ENCODE results near the gene ZNF439. TPM values are rescaled to one million over a fixed set of nuclear protein-coding genes. Genes with fewer than 3 reads are reported as not detected.

Gene ZNF439
- total RNA-seq, 2 donors from 2014 or later: 0.38 to 1.4 TPM

GRCh38 chr19:11880598-11880997 is 32.1 kb downstream of the ZNF439 start:
- Histone ChIP-seq H3K4me1 (ENCODE audit: control insufficient read depth, insufficient read depth, low read length) (no peaks in the 10 kb centered on the region), H3K36me3 (ENCODE audit: control insufficient read depth, insufficient read depth, low read length) (no peaks in the 10 kb centered on the region), H3K27ac (ENCODE audit: low read depth, low read length) (no peak overlapping the region), H3K9me3 (ENCODE audit: control insufficient read depth, low read length) (peaks cover 14% of the 10 kb centered on the region), H3K9ac (ENCODE audit: extremely low read depth, low read length, poor library complexity, severe bottlenecking) (no peak overlapping the region), H3K27me3 (ENCODE audit: control insufficient read depth, insufficient read depth, low read length, poor library complexity, severe bottlenecking) (no peaks in the 10 kb centered on the region), H3K4me3 (ENCODE audit: low read length) (no peak overlapping the region)
- 90 to 94% methylated on average over 12 of the region's 12 CpGs for whole genome bisulfite sequencing, 2 experiments (ENCODE audit: insufficient coverage in 1 of 2, insufficient read length in 1 of 2)
- no peak for TF ChIP-seq CTCF (conservative IDR thresholded peaks at IDR 0.05)
- H3K4me1 Mint-ChIP-seq: no peaks in the 10 kb centered on the region
- H3K36me3 Mint-ChIP-seq (ENCODE audit: low read depth): no peaks in the 10 kb centered on the region
- no peak overlapping the region for H3K27ac Mint-ChIP-seq
- H3K9me3 Mint-ChIP-seq: peaks cover 30% of the 10 kb centered on the region
- H3K27me3 Mint-ChIP-seq (ENCODE audit: insufficient read depth): peaks cover 41% of the 10 kb centered on the region
- no peak overlapping the region for H3K4me3 Mint-ChIP-seq
- no peak for DNase-seq

DNA sequence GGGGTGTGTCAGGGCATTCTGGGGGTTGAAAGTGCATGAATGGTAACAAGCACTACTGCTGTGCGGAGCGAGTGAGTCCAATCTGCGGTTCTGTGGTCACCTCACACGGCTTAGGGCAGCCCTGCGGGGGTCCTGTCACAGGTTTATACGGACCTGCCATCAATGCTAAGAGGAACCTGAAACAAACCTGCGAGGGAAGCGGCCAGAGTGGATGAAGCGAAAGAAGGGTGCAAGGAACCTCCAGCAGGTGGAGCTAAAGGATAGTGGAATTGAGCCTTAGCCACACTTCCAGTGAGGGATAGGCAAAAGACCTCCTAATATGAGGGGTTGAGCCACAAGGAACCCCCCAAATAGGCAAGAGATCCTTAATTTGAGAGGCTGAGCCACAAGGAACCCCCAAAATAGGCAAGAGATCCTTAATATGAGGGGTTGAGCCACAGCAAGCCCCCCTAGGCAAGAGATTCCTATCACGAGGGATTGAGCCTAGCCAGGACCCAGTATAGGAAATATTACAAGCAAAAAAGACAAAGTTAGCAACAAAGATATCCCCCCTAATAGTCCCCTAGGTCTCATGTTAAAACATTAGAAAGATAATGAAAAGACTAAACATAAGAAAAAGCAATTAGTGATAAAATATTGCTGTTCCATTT is 32.8 kb downstream of the ZNF439 start:
- H3K9me3 ChIP-seq (ENCODE audit: control insufficient read depth, low read length): peaks cover 16% of the 10 kb centered on the region
- WGBS, 2 experiments (ENCODE audit: insufficient coverage in 1 of 2, insufficient read length in 1 of 2): 22 to 27% methylated on average over 9 to 10 of the region's 10 CpGs
- Mint-ChIP-seq H3K4me3 (no peak overlapping the region), H3K4me1 (no peaks in the 10 kb centered on the region), H3K27ac (no peak overlapping the region), H3K27me3 (ENCODE audit: insufficient read depth) (peaks cover 44% of the 10 kb centered on the region), H3K36me3 (ENCODE audit: low read depth) (peaks cover 1% of the 10 kb centered on the region), H3K9me3 (peaks cover 33% of the 10 kb centered on the region)
- no peak overlapping the region for H3K27ac ChIP-seq (ENCODE audit: low read depth, low read length)
- H3K4me3 ChIP-seq (ENCODE audit: low read length): no peak overlapping the region
- peak; percentile 91 for DNase-seq
- no peaks in the 10 kb centered on the region for H3K36me3 ChIP-seq (ENCODE audit: control insufficient read depth, insufficient read depth, low read length)
- H3K4me1 ChIP-seq (ENCODE audit: control insufficient read depth, insufficient read depth, low read length): no peaks in the 10 kb centered on the region
- peak; percentile 88 for TF ChIP-seq CTCF (conservative IDR thresholded peaks at IDR 0.05)
- no peaks in the 10 kb centered on the region for H3K27me3 ChIP-seq (ENCODE audit: control insufficient read depth, insufficient read depth, low read length, poor library complexity, severe bottlenecking)
- H3K9ac ChIP-seq (ENCODE audit: extremely low read depth, low read length, poor library complexity, severe bottlenecking): no peak overlapping the region

- Histone ChIP-seq H3K9ac (ENCODE audit: extremely low read depth, low read length, poor library complexity, severe bottlenecking) (no peak overlapping the region), H3K4me1 (ENCODE audit: control insufficient read depth, insufficient read depth, low read length) (no peaks in the 10 kb centered on the region), H3K27me3 (ENCODE audit: control insufficient read depth, insufficient read depth, low read length, poor library complexity, severe bottlenecking) (no peaks in the 10 kb centered on the region), H3K4me3 (ENCODE audit: low read length) (no peak overlapping the region), H3K36me3 (ENCODE audit: control insufficient read depth, insufficient read depth, low read length) (no peaks in the 10 kb centered on the region), H3K27ac (ENCODE audit: low read depth, low read length) (no peak overlapping the region), H3K9me3 (ENCODE audit: control insufficient read depth, low read length) (peaks cover 20% of the 10 kb centered on the region)
- peaks cover 3% of the 10 kb centered on the region for H3K4me1 Mint-ChIP-seq
- TF ChIP-seq CTCF (conservative IDR thresholded peaks at IDR 0.05): no peak
- H3K4me3 Mint-ChIP-seq: no peak overlapping the region
- peaks cover 2% of the 10 kb centered on the region for H3K36me3 Mint-ChIP-seq (ENCODE audit: low read depth)
- WGBS, 2 experiments (ENCODE audit: insufficient coverage in 1 of 2, insufficient read length in 1 of 2): 77% methylated on average over 2 of the region's 2 CpGs; no CpG with 5 or more reads in 1 of the 2 experiments
- DNase-seq: no peak
- no peak overlapping the region for H3K27ac Mint-ChIP-seq
- peaks cover 46% of the 10 kb centered on the region for H3K9me3 Mint-ChIP-seq
- H3K27me3 Mint-ChIP-seq (ENCODE audit: insufficient read depth): peaks cover 44% of the 10 kb centered on the region
Measured at GRCh38 chr19:11882606-11883005, 34.1 kb downstream of the ZNF439 start.
